HG03095 (cell line): ENCODE data around the gene VEPH1.

Experiments used
- ATAC-seq: cut with Tn5 transposase; IDR thresholded peaks from one replicate; pipeline ENCODE4 v1.9.1; 2021; ENCODE audit warnings: moderate library complexity; ENCODE audit not compliant: unreplicated experiment

VEPH1 gene

GRCh38 chr3:157479464-157480243, 23.6 kb downstream of the VEPH1 start:
- no peak for ATAC-seq

- no peak for ATAC-seq
These were observed 25.8 kb downstream of the VEPH1 start for GRCh38 chr3:157477441-157477840.

GRCh38 chr3:157475921-157476414, 27.2 kb downstream of the VEPH1 start:
- ATAC-seq, result no peak

- no peak for ATAC-seq
These were observed 30.6 kb downstream of the VEPH1 start for GRCh38 chr3:157472648-157473047.

- ATAC-seq, result no peak
These were observed 32.2 kb downstream of the VEPH1 start for GRCh38 chr3:157471064-157471463.

- ATAC-seq, result no peak
These were observed 33.5 kb downstream of the VEPH1 start for GRCh38 chr3:157469561-157470294.

- ATAC-seq, result no peak
These were observed 36.0 kb downstream of the VEPH1 start for GRCh38 chr3:157467200-157467599.

GRCh38 chr3:157465741-157466140, 37.5 kb downstream of the VEPH1 start:
- ATAC-seq, result no peak

GRCh38 chr3:157464321-157464720, 38.9 kb downstream of the VEPH1 start:
- ATAC-seq, result no peak

- ATAC-seq, result no peak
These were observed 39.4 kb downstream of the VEPH1 start for GRCh38 chr3:157463816-157464215.

GRCh38 chr3:157460253-157460652, 43.0 kb downstream of the VEPH1 start:
- ATAC-seq, result no peak

- no peak for ATAC-seq
These were observed 43.5 kb downstream of the VEPH1 start for GRCh38 chr3:157459706-157460105.

GRCh38 chr3:157453824-157454223, 49.4 kb downstream of the VEPH1 start:
- no peak for ATAC-seq

- no peak for ATAC-seq
These were observed 51.1 kb downstream of the VEPH1 start for GRCh38 chr3:157452097-157452496.

GRCh38 chr3:157447026-157447694, 56.1 kb downstream of the VEPH1 start:
- ATAC-seq, result no peak

GRCh38 chr3:157445857-157446256, 57.4 kb downstream of the VEPH1 start:
- no peak for ATAC-seq

- ATAC-seq, result no peak
These were observed 58.4 kb downstream of the VEPH1 start for GRCh38 chr3:157444797-157445184.

GRCh38 chr3:157443905-157444796, 59.1 kb downstream of the VEPH1 start:
- no peak for ATAC-seq

- ATAC-seq, result no peak
These were observed 60.5 kb downstream of the VEPH1 start for GRCh38 chr3:157442729-157443128.

- no peak for ATAC-seq
These were observed 62.1 kb downstream of the VEPH1 start for GRCh38 chr3:157441102-157441624.
